GM19238 (cell line): ENCODE measurements around the gene ACSM3.
"Not testable (repeated sequence)": the region's sequence is repeated elsewhere in the genome, so short reads cannot be mapped to it uniquely, and the experiment has no call there.

Source experiments
- DNase-seq: peaks from one replicate; pipeline ENCODE4 v3.0.0; 2011; ENCODE audit warnings: low spot score; ENCODE audit not compliant: insufficient read length

Gene ACSM3

DNA sequence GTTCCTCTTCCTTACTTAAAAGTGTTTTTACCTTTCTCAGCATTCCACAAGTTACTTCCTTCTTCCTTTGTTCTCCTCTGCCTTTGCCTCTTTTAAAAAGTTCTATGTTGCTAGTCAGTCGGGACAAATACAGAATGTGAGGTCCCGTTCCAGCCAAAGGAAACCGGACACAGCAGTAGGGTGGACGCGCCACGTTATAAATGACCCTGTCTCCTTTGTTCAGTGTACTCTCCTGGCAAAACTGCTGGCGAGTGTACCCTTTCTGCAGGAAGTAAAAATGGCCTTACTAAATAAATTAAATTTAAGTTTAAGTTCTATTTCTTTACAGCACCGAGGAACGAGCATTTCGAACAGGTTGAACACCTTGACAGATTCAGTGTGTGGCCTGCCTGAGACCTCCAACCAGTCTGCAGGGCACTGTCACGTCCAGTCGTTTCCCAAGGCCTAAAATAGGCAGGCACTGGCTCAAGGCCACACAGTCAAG lies 41.9 kb downstream of the ACSM3 start:
- not testable (repeated sequence) for DNase-seq

DNA sequence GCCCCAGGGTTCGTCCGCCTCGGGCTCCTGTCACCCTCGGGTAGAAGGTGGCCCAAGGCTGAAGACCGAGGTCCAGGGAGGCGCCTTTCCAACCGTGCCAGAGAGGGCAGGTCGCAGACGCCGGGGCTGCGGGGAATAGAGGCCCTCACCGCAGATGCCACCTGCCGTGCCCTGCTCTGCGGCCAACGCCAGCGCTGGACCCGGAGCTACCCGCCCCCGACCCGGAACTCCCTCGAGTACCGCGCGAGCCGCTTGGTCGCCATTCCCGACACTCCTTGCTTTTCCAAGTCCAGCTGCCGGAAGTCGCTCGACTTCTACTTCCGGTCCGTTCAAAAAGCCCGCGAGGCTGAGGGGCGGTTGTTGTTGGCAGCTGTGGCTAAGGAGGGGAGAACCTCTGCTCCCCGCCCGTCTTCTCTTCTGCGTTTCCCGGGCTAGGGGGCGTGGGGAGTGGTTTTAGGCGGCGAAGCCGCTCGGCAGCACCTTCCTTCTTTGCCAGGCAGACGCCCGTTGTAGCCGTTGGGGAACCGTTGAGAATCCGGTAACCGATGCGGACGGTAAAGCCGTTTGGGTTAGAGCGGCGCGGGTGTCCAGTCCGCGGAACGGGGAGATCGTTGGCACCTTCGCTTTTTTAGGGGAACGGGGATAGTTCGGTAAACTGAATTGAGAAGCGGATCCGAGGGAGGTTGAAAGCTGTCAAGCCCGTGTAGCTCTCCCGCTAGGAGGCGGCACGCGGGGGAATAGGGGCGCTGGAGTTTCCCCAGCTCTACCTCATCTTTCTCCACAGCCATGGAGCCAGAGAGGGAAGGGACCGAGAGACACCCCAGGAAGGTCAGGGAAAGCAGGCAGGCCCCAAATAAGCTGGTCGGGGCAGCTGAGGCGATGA lies 42.6 kb downstream of the ACSM3 start, which contains the start of the genes ERI2 and REXO5:
TSS of gene ERI2 (minus strand) at position 305 of the 883 bp plus-strand sequence. CDS start at position 263, 42 bp downstream.
TSS of gene REXO5 (plus strand) at position 360 of the 883 bp plus-strand sequence. CDS start at position 787, 427 bp downstream.
- peak; percentile 83 for DNase-seq

DNA sequence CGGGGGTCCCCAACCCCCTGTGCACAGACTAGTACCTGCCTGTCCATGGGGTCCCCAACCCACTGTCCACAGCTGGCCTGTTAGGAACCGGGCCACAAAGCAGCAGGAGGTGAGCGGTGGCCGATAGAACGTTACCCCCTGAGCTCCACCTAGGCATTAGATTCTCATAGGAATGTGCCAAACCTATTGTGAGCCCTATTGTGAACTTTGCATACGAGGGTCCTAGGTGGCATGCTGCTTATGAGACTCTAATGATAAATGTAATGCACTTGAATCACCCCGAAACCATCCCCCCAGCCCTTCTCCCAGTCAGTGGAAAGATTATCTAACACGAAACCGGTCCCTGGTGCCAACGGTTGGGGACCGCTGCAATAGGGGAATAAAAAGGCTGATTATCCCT lies 44.0 kb downstream of the ACSM3 start:
- DNase-seq, result no peak

DNA sequence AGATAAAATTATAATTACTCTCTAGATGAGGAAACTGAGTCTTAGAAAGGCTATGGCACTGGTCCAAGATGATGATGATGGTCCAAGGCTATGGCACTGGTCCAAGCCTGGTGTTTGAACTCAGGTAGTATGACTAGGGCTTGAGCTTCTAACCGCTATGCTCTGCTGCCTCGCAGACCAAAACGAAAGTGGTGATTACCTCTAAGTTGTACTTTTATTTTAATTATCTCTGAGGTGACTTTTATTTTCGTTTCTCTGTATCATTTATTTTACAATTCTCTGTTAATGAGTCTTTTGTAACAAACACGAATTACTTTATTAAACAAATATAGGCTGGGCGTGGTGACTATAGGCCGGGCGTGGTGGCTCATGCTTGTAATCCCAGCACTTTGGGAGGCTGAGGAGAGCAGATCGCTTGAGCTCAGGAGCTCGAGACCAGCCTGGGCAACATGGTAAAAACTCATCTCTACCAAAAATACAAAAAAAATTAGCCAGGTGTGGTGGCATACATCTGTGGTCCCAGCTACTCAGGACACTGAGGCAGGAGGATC lies 48.1 kb downstream of the ACSM3 start:
- no peak for DNase-seq

DNA sequence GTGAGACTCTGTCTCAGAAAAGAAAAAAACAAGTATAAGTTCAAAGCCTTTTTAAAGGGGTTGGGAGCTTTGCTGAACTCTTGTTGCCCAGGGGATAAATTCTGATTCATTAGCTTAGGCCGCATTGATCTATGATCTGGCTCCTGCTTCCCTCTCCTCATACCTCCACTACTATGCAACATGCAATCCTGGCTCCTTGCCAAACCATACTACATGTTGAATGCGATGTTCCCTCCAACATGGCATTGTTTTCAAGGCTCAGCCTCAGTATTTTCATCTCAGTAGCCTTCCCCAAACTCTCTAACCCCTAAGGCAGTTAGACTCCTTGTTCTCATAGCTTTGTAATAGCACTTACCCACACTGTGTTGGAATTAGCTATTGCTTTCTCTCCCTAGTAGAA lies 48.7 kb downstream of the ACSM3 start:
- DNase-seq, result no peak

DNA sequence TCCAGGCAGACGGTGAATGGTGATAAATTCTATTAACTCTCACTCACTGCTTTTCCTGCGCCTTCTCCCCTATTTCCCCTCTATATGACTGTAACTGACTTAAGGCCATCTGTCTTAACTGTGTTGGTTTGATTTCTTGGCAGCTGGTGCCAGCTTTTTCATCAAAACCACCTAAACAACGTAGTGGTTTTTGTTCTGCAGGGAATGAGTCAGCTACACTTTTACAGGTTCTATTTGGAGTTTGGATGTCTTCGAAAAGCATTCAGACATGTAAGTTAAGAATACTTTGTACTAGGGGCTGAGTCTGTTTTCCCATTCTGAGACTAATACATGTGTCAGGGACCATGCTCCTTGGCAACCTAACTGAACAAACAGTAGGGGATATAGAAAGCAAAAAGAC lies 51.0 kb downstream of the ACSM3 start:
- no peak for DNase-seq

DNA sequence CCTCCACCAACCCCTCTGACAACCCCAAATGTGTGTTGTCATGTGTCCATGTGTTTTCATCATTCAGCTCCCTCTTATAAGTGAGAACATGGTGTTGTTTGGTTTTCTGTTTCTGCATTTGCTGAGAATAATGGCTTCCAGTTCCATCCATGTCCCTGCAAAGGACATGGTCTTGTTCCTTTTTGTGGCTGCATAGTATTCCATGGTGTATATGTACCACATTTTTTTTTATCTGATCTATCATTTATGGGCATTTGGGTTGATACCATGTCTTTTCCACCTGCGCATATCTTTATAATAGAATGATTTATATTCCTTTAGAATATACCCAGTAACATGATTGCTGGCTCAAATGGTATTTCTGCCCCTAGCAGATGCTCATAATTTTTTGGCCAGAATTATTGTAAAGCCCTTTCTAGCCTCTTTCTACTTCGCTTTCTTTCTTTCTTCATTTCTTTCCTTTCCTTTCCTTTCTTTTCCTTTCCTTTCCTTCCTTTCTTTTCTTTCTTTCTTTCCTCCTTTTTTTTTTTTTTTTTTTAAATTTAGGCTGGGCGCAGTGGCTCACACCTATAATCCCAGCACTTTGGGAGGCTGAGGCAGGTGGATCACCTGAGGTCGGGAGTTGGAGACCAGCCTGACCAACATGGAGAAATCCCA lies 55.2 kb downstream of the ACSM3 start:
- no peak for DNase-seq

DNA sequence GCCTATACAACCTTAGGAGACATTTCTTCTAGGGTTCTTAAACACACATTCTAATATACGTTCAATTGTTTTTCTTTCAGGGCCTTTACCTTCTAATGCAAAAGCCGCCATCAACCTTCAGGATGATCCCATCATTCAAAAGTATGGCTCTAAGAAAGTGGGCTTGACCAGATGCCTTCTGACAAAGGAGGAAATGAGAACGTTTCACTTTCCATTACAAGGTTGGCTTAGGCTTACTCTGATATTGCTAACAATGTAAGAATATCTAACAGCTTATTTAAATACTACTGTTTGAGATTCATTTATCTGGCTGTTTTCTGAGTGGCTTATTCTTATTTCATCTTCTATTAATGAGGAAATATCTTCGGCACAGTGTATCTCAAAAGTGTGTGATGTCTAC lies 57.9 kb downstream of the ACSM3 start:
- DNase-seq, result no peak

DNA sequence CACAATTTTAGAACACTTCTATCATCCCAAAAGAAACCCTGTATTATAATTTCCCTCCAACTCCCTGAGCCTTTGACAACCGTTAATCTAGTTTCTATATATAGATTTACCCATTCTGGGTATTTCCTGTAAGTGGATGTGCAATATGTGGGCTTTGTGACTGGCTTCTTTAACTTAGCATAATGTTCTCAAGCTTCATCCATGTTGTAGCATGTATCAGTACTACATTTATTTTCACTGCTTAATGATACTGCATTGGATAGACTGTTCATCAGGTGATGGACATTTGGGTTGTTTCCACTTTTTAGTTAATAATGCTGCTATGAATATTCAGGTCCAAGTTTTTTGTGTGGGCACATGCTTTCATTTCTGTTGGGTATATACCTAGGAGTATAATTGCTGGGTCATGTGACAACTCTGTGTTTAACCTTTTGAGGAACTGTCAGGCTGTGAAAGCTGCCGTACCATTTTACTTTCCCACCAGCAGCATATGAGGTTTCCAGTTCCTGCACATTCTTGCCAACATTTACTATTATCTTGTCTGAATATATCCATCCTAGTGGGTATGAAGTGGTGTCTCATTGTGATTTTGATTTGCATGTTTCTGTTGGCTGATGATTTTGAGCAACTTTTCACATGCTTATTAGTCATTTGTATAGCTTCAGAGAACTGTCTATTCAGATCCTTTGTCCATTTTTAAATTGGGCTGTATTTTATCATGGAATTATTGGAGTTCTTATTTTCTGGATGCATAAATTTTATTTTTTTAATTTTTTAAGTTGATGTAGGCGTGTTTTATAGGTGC lies 58.9 kb downstream of the ACSM3 start:
- no peak for DNase-seq

DNA sequence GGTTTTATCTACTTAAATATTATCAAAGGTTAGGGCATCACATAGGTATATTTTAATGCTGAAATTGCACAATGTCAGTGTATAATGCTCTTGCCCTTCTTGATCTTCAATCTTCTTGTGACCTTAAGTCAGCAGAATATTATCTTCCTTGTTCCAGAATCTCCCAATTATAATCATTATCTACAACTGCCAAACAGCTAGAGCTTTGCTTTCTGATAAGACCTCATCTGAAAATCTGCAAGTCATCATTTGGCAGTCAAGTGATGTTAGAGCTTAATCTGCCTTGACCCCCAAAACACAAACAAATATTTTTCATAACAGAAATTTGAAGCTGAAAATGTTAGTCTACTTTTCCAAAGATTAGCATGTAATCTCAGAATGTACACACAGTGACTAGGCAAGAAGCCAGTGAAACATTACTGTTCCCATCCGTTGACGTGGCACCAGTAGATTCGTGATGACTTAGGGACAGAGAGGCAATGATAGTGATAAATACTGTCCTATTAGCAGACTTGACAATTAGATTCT lies 62.3 kb downstream of the ACSM3 start:
- no peak for DNase-seq

DNA sequence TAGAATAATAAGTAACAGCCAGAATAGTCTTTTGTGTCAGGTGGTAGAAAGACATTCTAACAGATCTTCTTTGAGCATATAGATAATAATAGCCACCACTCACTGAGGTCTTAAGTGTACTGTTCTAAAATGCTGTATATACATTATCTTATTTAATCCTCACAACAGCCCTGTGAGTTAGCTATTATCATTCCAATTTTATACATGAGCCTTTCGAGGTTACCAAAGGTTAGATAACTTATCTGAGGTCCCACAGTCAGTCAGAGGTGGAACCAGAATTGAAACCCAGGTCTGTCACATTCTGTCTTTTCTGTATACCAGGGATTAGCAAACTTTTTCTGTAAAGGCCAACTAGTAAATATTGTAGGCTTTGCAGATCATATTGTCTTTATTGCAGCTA lies 65.7 kb downstream of the ACSM3 start:
- no peak for DNase-seq

DNA sequence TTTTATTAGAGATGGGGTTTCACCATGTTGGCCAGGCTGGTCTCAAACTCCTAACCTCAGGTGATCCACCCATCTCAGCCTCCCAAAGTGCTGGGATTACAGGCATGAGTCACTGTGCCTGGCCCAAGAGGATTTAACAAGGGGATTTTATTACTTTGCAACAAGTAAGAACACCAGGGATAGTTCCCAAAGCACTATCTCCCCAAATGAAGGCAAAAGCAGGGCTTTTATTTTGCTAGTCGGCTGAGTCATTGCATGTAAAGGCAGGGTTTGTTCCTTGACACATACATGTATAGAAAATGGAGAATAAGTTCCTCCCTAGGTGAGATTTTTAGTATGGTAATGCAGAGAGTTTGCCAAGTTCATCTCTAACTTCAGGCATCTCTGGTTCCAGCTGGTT lies 66.6 kb downstream of the ACSM3 start:
- DNase-seq, result no peak

DNA sequence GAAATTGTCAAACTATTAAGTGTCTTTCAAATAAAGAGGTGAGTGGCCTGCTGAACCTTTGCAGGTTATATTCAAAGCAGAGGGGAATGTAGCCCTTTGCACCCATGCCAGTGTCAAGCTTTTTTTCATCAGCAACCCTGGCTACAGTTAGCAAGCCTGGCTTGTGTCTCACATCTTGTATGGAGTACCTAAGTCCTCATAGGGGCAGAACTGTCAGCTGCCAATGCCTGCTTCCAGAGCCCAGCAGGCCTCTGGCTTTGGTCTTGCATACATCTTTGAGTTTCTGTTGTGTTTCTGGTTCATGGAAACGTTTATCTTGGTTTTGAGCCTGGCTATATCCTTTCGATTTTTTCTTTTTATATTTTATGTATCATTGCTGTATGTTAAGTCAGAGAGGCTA lies 69.3 kb downstream of the ACSM3 start:
- DNase-seq, result no peak

DNA sequence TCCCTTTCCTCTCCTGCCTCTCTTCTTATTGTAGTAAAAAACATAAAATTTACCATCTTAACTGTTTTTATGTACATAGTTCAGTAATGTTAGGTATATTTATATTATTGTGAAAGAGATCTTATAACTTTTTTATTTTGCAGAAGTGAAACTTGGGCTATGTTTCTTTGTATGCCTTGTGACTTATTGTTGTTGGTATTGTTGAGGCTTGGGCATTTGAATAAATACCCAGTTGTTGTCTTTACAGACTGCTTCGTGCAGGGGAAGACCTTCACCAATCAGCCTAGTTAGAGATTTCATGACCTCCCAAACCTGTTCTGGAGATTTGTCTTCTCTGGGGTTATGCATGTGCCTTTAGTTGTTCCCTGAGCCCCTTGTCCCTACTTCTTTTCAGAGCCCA lies 74.4 kb downstream of the ACSM3 start:
- DNase-seq, result no peak

DNA sequence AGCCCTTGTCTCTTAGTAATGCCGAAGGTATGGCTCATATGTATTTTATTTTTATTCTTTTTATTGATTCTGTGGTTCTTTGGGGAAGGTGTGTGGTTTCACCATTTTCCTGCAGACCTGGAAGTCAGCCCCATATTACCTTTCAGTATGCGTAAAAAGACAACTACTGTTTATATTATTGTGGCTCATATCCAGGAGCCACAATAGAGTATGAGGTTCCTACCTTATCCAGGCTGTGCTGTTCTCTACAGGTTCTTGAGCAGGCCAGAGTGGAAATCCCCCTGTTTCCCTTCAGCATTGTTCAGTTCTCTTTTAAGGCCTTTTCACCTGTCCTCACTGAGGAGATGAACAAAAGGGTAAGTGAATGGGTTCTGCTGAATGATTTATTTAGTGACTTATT lies 75.7 kb downstream of the ACSM3 start:
- no peak for DNase-seq

DNA sequence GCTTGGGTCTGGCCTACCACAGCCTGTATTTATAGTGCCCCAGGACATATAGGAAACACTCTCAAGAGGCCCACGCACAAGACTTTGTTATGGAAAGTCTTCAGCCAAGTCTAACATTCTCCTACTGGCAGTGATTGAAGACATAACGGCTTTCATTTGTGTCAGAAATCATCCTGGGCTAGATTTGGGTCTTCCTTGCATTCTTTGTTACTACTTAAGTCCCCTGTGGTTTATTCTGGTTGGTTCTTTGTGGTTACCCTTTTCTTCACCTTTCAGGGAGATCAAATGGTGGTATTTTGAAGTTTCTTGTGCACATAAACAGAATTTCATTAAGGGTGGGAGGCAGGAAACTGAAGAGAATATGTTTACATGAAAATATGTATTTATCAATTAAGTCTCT lies 80.2 kb downstream of the ACSM3 start:
- no peak for DNase-seq

DNA sequence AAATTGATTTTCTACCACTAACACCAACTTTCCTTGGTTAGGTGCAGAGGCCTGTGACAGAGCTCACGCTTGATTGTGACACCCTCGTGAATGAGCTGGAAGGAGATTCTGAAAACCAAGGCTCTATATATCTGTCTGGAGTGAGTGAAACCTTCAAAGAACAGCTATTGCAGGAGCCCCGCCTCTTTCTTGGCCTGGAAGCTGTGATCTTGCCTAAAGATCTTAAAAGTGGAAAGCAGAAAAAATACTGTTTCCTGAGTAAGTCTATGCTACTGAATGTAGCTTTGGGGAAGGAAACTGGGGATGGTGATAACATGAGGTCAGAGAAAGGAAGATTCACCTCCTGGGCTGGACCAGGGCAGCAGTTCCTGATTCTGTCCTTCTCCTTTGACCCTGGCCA lies 80.8 kb downstream of the ACSM3 start:
- no peak for DNase-seq

DNA sequence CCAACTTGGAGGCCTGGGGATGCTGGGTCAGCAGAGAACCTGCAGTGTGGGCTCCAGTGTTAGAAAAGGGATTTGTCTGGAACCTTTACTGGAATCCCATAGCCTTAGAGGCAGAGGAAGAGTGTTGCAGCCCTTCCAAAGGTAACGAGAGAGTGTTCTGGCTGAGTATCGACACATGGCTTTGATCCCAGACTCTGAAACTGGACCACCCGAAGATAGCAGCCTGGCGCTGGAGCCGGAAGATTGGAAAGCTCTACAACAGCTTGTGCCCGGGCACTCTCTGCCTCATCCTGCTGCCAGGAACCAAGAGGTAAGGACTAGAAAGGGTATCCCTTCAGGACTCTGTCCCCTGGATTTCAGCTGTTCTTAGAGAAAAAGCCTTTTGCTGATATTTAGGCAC lies 82.2 kb downstream of the ACSM3 start:
- no peak for DNase-seq

DNA sequence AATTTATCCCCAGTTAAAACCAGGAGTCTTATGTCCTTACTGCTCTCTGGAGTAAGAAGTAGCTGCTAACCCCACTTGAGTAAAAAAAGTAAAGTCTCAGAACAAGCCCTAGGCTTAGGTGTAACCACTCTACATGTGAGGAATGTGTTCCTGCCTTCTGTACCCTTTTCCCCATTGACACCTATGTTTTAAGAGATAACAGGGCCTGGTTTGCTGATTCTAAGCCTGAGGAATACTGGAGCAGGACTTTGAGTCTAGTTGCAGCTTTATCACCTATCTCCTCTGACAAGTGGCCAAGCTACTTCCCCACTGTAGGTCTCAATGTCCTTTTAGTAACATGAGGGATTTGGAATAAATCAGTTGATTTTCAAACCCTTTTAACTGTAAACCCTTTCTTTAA lies 82.7 kb downstream of the ACSM3 start:
- DNase-seq, result no peak
